Subcutaneous adipose tissue (tissue), 4 donors: Measurements from ENCODE around the gene ASIC3. TPM values are rescaled to one million over a fixed set of nuclear protein-coding genes. Genes with fewer than 3 reads are reported as not detected.

Experiments used
- total RNA-seq, 4 donors: library from RNA; depleted of rRNA; stranded (reverse); fragments of >200 nt; gene quantifications; one replicate each; pipeline ENCODE4 v1.1.0, GENCODE V29; 2016
- TF ChIP-seq, protein P1 (sequence below): fragments of 450-650 bp; IDR thresholded peaks from one replicate; pipeline ENCODE4 v1.5.1; 2016; ENCODE audit warnings: low read depth, mild to moderate bottlenecking, control low read depth, antibody characterized with exemption, moderate library complexity

ASIC3 gene
- total RNA-seq, 4 donors from 2014 or later, result 0.34 to 1.1 (median 0.44) TPM; not detected in 1

- TF ChIP-seq, protein P1, sequence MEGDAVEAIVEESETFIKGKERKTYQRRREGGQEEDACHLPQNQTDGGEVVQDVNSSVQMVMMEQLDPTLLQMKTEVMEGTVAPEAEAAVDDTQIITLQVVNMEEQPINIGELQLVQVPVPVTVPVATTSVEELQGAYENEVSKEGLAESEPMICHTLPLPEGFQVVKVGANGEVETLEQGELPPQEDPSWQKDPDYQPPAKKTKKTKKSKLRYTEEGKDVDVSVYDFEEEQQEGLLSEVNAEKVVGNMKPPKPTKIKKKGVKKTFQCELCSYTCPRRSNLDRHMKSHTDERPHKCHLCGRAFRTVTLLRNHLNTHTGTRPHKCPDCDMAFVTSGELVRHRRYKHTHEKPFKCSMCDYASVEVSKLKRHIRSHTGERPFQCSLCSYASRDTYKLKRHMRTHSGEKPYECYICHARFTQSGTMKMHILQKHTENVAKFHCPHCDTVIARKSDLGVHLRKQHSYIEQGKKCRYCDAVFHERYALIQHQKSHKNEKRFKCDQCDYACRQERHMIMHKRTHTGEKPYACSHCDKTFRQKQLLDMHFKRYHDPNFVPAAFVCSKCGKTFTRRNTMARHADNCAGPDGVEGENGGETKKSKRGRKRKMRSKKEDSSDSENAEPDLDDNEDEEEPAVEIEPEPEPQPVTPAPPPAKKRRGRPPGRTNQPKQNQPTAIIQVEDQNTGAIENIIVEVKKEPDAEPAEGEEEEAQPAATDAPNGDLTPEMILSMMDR, result no peak
These were observed 25.1 kb upstream of the ASIC3 start for GRCh38 chr7:151023232-151023631.

DNA sequence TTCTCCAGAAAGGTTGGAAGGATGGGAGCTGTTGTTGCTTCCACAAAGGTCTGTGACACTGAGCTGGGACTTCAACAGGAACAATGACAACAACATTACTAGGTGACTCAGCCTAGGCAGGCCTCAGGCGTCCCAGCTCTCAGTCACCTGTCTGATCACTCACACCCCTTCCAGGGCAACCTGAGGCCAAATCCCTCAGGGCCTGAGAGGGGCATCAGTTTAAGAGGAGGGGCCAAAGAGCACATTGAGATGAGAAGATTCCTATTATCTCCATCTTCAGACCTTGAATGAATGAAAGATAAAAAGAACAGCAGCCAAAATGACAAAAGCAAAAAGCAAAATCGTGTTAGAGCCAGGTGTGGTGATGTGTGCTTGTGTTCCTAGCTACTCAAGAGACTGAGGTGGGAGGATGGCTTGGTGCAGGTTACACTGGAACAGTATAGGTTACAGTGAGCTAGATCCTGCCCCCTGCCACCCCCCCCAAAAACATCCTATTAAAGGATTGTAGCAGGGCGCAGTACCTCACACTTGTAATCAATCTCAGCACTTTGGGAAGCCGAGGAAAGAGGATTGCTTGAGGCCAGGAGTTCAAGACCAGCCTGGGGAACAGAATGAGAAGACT, 23.8 kb upstream of the ASIC3 start, which contains the start of gene ATG9B:
TSS of gene ATG9B (minus strand) at position 60 of the 622 bp plus-strand sequence. CDS start 71 bp downstream, outside the sequence.
- TF ChIP-seq, protein P1, result no peak

DNA sequence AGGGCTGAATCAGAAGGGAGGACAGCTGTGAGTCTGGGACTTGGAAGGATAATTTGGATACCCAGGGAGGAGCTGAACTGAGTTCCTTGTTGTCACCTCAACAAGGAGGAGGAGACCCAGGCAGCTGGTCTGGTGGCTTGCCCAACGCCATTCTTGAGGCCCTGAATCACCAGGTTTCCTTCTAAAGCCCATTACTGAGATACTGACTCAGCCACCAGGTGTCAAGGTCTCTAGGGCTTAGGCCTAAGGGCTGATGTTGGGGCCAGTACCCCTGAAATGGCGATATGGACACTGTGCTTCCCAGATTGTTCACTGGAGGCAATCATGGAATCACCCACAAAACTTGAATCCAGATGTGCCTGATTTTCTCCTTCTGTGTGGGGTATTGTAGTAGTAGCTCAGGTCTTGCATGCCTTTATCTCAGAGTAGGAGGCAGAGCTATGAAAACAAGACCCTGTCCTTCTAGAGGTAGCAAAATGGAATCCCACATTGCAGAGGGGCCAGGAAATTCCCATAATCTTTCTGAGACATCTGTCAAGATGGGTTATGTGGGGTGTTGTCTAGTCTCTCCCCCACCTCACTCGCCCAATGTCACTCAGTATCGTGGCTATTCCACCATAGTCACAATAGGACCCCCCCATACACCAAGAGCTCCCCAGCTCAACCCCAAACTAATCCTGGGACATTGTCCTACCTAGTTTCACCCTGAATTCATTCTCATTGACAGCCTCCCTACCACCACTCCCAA, 22.2 kb upstream of the ASIC3 start:
- TF ChIP-seq, protein P1, result no peak

DNA sequence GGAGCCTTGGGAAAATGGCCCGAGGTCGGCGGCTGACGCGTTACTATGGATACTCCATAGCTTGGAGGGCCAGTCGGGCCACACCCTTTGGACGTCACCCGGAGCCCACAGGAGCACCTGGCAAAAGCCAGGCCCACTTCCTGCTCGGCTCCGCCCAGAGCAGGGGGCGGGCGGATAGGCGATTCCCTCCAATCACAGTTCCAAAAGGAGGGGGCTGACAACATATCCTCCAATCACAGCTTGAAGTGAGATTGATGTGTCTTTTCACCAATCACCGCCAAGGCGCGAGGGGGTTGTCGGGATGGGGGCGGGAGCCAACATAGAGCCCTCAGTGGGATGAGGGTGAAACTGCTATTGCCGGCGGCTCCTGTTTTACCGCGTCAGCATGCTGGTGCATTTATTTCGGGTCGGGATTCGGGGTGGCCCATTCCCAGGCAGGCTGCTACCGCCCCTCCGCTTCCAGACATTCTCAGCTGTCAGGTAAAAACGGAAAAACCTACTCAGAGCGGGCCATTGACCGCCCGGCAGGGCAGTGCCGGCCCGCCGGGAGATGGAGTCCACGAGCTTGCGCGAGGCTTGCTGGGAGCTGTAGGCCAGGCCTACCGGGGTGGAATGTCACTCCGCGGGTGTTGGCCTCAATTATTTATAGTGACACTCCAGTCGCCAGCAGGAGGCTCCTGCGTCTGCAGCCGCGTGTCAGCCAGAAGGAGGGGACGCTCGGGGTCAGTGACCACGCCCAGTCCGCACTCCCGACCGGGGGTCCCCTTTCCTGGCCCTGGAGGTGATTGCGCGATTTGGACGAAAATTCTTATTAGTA, 20.0 kb upstream of the ASIC3 start, which contains the start of gene ABCB8:
TSS of gene ABCB8 (plus strand) at position 320 of the 817 bp plus-strand sequence. CDS start at position 386, 66 bp downstream.
- TF ChIP-seq, protein P1, result no peak

GRCh38 chr7:151028948-151029501, 19.3 kb upstream of the ASIC3 start:
- TF ChIP-seq, protein P1, result no peak

- TF ChIP-seq, protein P1, result no peak
These were observed 17.3 kb upstream of the ASIC3 start for GRCh38 chr7:151031011-151031410.
